DND-41 (cell line): Measurements from ENCODE around the gene AEN.

ENCODE experiments used
- ATAC-seq: fragments of 200-7000 bp; cut with Tn5 transposase; 3 replicates; pipeline ENCODE4 v1.9.1; 2021; ENCODE audit warnings: low read depth; ENCODE audit not compliant: insufficient read depth
- DNase-seq: peaks from one replicate; pipeline ENCODE4 v3.0.0-alpha.2; 2020
- H2AFZ ChIP-seq: 2 replicates; pipeline ENCODE4 v1.6.0; 2012; ENCODE audit warnings: low read depth, low read length
- H3K27ac ChIP-seq: 2 replicates; pipeline ENCODE4 v1.5.1; 2012; ENCODE audit warnings: low read length, inconsistent platforms
- H3K27me3 ChIP-seq: fragments of 200-600 bp; sonication (generic); 2 replicates; pipeline ENCODE4 v1.6.0; 2012; ENCODE audit warnings: low read length, mild to moderate bottlenecking, inconsistent platforms; ENCODE audit not compliant: insufficient read depth, poor library complexity
- H3K36me3 ChIP-seq: 2 replicates; pipeline ENCODE4 v1.5.1; 2012; ENCODE audit warnings: low read length, inconsistent platforms; ENCODE audit not compliant: insufficient read depth
- H3K4me1 ChIP-seq: 2 replicates; pipeline ENCODE4 v1.5.1; 2012; ENCODE audit warnings: mild to moderate bottlenecking, low read length; ENCODE audit not compliant: insufficient read depth
- H3K4me2 ChIP-seq: 2 replicates; pipeline ENCODE4 v1.6.0; 2012; ENCODE audit warnings: mild to moderate bottlenecking, moderate library complexity, low read length, inconsistent platforms; ENCODE audit not compliant: insufficient read depth
- H3K4me3 ChIP-seq, 2 experiments: fragments of 200-600 bp in 1 of 2; shearing (Covaris generic) in 1 of 2; 2 replicates each; pipeline ENCODE4 v1.5.1; 2012 to 2016; ENCODE audit warnings: inconsistent platforms in 2 of 2, low read length in 2 of 2, mild to moderate bottlenecking in 2 of 2, low read depth in 1 of 2, moderate library complexity in 1 of 2
- H3K79me2 ChIP-seq: 2 replicates; pipeline ENCODE4 v1.6.0; 2012; ENCODE audit warnings: low read length, inconsistent platforms; ENCODE audit not compliant: insufficient read depth
- H3K9ac ChIP-seq: 2 replicates; pipeline ENCODE4 v1.6.0; 2012; ENCODE audit warnings: low read depth, mild to moderate bottlenecking, inconsistent platforms, low read length, moderate library complexity
- H3K9me3 ChIP-seq: 2 replicates; pipeline ENCODE4 v1.5.1; 2012; ENCODE audit warnings: low read length, moderate library complexity, mild to moderate bottlenecking, inconsistent platforms; ENCODE audit not compliant: insufficient read depth, severe bottlenecking
- H4K20me1 ChIP-seq: 2 replicates; pipeline ENCODE4 v1.6.0; 2012; ENCODE audit warnings: low read length; ENCODE audit not compliant: insufficient read depth
- CTCF ChIP-seq: IDR thresholded peaks from 2 replicates; pipeline ENCODE4 v1.5.1; 2012; ENCODE audit warnings: borderline replicate concordance, low read length, moderate library complexity, mild to moderate bottlenecking; ENCODE audit not compliant: poor library complexity, severe bottlenecking; ENCODE audit errors: extremely low read depth
- EZH2 ChIP-seq: IDR thresholded peaks from 3 replicates; pipeline ENCODE4 v1.6.1; 2012; ENCODE audit warnings: borderline replicate concordance, low read depth, mild to moderate bottlenecking, moderate library complexity, low read length, inconsistent platforms; ENCODE audit not compliant: severe bottlenecking

Gene AEN

DNA sequence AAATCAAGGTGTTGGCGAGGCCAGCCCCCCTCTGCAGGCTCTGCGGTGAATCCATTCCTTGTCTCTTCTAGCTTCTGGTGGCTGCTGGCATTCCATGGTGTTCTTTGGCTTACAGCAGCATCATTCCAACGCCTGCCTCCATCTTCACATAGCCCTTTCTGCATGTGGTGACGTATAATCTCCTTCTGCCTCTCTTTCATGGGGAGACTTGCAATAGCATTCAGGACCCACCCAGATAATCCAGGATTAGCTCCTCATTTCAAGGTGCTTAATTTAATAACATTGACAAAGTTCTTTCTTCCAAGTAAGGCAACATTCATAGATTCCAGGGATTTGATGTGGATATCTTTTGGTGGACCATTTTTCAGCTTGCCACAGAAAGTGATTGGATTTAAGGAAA lies 53.5 kb downstream of the AEN start:
- Histone ChIP-seq H3K4me1 (no peaks in the 10 kb centered on the region), H3K4me3 (no peak overlapping the region), H3K9me3 (no peaks in the 10 kb centered on the region), H4K20me1 (no peaks in the 10 kb centered on the region), H3K4me2 (no peak overlapping the region), H3K27me3 (no peaks in the 10 kb centered on the region), H3K27ac (no peak overlapping the region), H2AFZ (no peak overlapping the region), H3K36me3 (no peaks in the 10 kb centered on the region), H3K9ac (no peak overlapping the region), H3K79me2 (no peaks in the 10 kb centered on the region)
- no peak for ATAC-seq
- DNase-seq, result no peak
- no peak for TF ChIP-seq CTCF
- TF ChIP-seq EZH2, result no peak

DNA sequence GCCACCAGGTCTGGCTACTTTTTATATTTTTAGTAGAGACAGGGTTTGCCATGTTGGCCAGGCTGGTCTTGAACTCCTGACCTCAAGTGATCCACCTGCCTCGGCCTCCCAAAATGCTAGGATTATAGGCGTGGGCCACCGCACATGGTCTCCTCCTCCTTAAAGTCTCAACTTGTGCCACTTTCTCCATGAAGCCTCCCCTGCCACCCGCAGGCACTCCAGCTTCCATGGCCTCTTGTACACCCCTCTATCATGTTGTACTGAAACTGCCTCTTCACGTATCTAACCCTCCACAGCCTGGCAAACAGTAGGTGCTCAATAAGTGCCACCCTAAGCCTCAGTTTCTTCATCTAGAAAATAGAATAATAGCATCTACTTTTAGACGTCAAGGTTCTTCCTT lies 57.6 kb downstream of the AEN start:
- Histone ChIP-seq H3K4me3 (no peak overlapping the region), H3K79me2 (no peaks in the 10 kb centered on the region), H3K4me2 (no peak overlapping the region), H3K27me3 (no peaks in the 10 kb centered on the region), H3K27ac (no peak overlapping the region), H3K36me3 (no peaks in the 10 kb centered on the region), H2AFZ (no peak overlapping the region), H3K9ac (no peak overlapping the region), H3K4me1 (no peaks in the 10 kb centered on the region), H4K20me1 (no peaks in the 10 kb centered on the region), H3K9me3 (no peaks in the 10 kb centered on the region)
- DNase-seq (no peak), ATAC-seq (no peak)
- TF ChIP-seq EZH2, result no peak

DNA sequence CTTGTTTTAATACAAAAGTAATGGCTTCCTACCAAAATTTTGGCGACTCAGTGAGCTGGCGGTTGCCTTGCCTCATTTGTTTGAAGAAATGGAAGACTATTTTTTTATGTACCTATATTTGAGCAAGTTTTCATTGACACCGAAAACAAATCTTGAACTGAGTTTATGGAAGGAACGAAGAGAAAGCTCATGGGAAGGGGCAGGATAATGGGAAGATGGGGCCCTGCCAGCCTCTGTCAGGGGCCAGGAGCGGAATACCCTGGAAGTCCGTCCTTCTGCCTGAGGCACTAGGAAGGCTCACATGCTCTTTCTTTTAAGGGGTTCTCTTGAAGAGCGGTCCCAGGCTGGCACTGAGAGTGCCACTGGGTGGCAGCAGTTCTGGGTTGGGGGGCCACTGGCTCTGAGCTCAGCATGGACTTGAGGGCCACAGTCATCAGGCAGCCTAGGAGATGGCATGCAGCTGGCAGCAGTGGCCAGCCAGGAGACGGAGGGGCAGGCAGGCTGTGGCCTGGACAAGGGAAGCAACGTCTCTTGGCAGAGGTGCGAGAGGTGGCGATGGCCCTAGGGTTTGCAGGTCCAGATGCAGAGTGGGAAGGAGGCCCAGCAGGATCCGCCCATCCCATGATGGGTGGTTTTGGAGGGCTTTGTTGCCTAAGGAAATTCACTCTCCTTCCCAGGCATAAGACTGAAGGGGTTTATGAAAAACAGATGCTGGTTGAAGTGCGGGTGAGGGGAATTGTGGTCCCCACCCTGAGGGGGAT lies 59.3 kb downstream of the AEN start:
- no peak for ATAC-seq
- Histone ChIP-seq H3K4me3 (no peak overlapping the region), H3K27me3 (no peaks in the 10 kb centered on the region), H3K4me2 (no peak overlapping the region), H3K9ac (no peak overlapping the region), H4K20me1 (no peaks in the 10 kb centered on the region), H3K79me2 (no peaks in the 10 kb centered on the region), H2AFZ (no peak overlapping the region), H3K4me1 (no peaks in the 10 kb centered on the region), H3K36me3 (no peaks in the 10 kb centered on the region), H3K27ac (no peak overlapping the region), H3K9me3 (no peaks in the 10 kb centered on the region)
- no peak for DNase-seq
- no peak for TF ChIP-seq EZH2
- TF ChIP-seq CTCF, result no peak

DNA sequence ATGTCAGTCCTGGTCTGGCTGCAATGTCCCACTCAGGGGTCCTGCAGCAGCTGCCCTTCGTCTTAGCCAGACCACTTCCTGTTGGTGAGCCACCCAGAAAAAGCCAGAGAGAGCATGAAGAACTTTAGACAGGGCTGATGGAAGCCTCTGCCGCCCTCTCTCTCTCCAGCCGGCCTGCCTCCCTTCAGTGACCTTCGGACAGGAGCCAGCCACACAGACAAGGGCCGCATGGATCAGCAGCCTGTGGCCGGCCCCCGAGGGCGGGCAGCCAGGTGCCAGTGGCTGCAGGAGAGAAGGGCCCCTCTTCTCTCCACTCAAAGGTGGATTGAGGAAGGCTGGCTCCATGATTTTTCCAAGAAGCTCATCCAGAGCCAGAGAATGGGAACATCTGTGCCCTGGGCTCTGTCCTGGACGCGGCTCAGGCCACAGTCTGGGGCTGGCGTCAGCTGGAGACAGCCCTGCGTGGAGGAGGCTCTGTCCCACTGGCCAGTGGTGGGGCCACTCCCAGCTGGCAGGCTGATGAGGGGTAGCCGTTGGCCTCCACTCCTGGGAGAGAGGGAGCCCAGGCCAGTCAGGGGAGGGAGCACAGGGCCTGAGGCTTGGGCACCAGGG lies 60.6 kb downstream of the AEN start:
- Histone ChIP-seq H3K27me3 (no peaks in the 10 kb centered on the region), H2AFZ (no peak overlapping the region), H3K9me3 (no peaks in the 10 kb centered on the region), H3K4me3 (no peak overlapping the region), H4K20me1 (no peaks in the 10 kb centered on the region), H3K36me3 (no peaks in the 10 kb centered on the region), H3K79me2 (no peaks in the 10 kb centered on the region), H3K27ac (no peak overlapping the region), H3K4me1 (no peaks in the 10 kb centered on the region), H3K4me2 (no peak overlapping the region), H3K9ac (no peak overlapping the region)
- TF ChIP-seq CTCF, result no peak
- no peak for TF ChIP-seq EZH2
- DNase-seq (no peak), ATAC-seq (no peak)
